GM19438 (cell line): ENCODE results near the gene PATE3.

Source experiments
- ATAC-seq: cut with Tn5 transposase; IDR thresholded peaks from one replicate; pipeline ENCODE4 v1.9.1; 2021; ENCODE audit warnings: low read depth; ENCODE audit not compliant: unreplicated experiment

Gene PATE3

GRCh38 chr11:125787827-125788226, at the start of gene PATE3:
Gene PATE3, plus strand, starts transcription at chr11:125788127. Its CDS starts 25 bp downstream, at chr11:125788152.
- ATAC-seq, result no peak

- no peak for ATAC-seq
These were observed 47.3 kb upstream of the PATE3 start for GRCh38 chr11:125740617-125741016.

GRCh38 chr11:125743681-125744080, 44.2 kb upstream of the PATE3 start:
- no peak for ATAC-seq

- ATAC-seq, result no peak
These were observed 41.9 kb upstream of the PATE3 start, which contains the start of gene PATE1 for GRCh38 chr11:125745979-125746378. Gene PATE1, plus strand, starts transcription at chr11:125746279. Its CDS starts 26 bp downstream, at chr11:125746305.

GRCh38 chr11:125750629-125751028, 37.3 kb upstream of the PATE3 start:
- ATAC-seq, result no peak

- ATAC-seq, result no peak
These were observed 31.9 kb upstream of the PATE3 start for GRCh38 chr11:125756050-125756449.

- ATAC-seq, result no peak
These were observed 25.5 kb upstream of the PATE3 start for GRCh38 chr11:125762445-125762844.

GRCh38 chr11:125763483-125763882, 24.4 kb upstream of the PATE3 start:
- no peak for ATAC-seq

GRCh38 chr11:125766251-125766650, 21.7 kb upstream of the PATE3 start:
- ATAC-seq, result no peak

GRCh38 chr11:125768336-125769046, 19.4 kb upstream of the PATE3 start:
- ATAC-seq, result no peak

GRCh38 chr11:125770583-125770982, 17.3 kb upstream of the PATE3 start:
- no peak for ATAC-seq

GRCh38 chr11:125772834-125773505, 15.0 kb upstream of the PATE3 start:
- no peak for ATAC-seq

GRCh38 chr11:125773516-125773915, 14.4 kb upstream of the PATE3 start:
- no peak for ATAC-seq

GRCh38 chr11:125777309-125777708, 10.6 kb upstream of the PATE3 start:
- ATAC-seq, result no peak

- no peak for ATAC-seq
These were observed 9.2 kb upstream of the PATE3 start, which contains the start of gene PATE2 for GRCh38 chr11:125778728-125779127. Gene PATE2, minus strand, starts transcription at chr11:125778828. Its CDS starts 55 bp downstream, at chr11:125778773.

- ATAC-seq, result no peak
These were observed 3.2 kb upstream of the PATE3 start for GRCh38 chr11:125784678-125785077.

GRCh38 chr11:125790825-125791224, 2.9 kb downstream of the PATE3 start:
- no peak for ATAC-seq

- no peak for ATAC-seq
These were observed 9.7 kb downstream of the PATE3 start for GRCh38 chr11:125797641-125798040.

GRCh38 chr11:125799808-125800207, 11.9 kb downstream of the PATE3 start:
- ATAC-seq, result no peak

GRCh38 chr11:125802387-125802786, 14.5 kb downstream of the PATE3 start:
- ATAC-seq, result no peak

- ATAC-seq, result no peak
These were observed 20.0 kb downstream of the PATE3 start for GRCh38 chr11:125807909-125808308.

- ATAC-seq, result no peak
These were observed 45.1 kb downstream of the PATE3 start, which contains the start of gene PATE4 for GRCh38 chr11:125833016-125833415. Gene PATE4, plus strand, starts transcription at chr11:125833316. Its CDS starts 44 bp downstream, at chr11:125833360.
